Bronchial epithelial cell (primary cell): ENCODE data around the gene USP35. TPM values are rescaled to one million over a fixed set of nuclear protein-coding genes. Genes with fewer than 3 reads are reported as not detected.

Experiments
- DNase-seq: peaks from one replicate; pipeline ENCODE4 v3.0.0-alpha.2; 2010; ENCODE audit warnings: low read depth
- FAIRE-seq: peaks from 2 replicates; lab custom pipeline; 2011; peaks lifted over from hg19 to GRCh38; lab: Jason Lieb, UNC
- H3K27me3 ChIP-seq: 2 replicates; pipeline ENCODE4 v1.5.1; 2011; ENCODE audit warnings: low read length; ENCODE audit not compliant: control insufficient read depth, insufficient read depth
- H3K36me3 ChIP-seq: 2 replicates; pipeline ENCODE4 v1.5.1; 2011; ENCODE audit warnings: low read length; ENCODE audit not compliant: control insufficient read depth, insufficient read depth
- H3K4me3 ChIP-seq: 2 replicates; pipeline ENCODE4 v1.5.1; 2011; ENCODE audit warnings: mild to moderate bottlenecking, low read depth, low read length, control low read depth
- total RNA-seq: library from RNA; depleted of rRNA; stranded (reverse); fragments of >200 nt; gene quantifications from 2 replicates; pipeline ENCODE4 v1.2.1, GENCODE V29; 2014
- TF ChIP-seq, protein P1 (sequence below): IDR thresholded peaks from 2 replicates; pipeline ENCODE4 v1.5.1; 2011; ENCODE audit warnings: mild to moderate bottlenecking, moderate library complexity, low read length, control low read depth, inconsistent platforms; ENCODE audit not compliant: insufficient read depth, severe bottlenecking

USP35 gene
- total RNA-seq, 1 donor from 2014 or later = 3.7 TPM

DNA sequence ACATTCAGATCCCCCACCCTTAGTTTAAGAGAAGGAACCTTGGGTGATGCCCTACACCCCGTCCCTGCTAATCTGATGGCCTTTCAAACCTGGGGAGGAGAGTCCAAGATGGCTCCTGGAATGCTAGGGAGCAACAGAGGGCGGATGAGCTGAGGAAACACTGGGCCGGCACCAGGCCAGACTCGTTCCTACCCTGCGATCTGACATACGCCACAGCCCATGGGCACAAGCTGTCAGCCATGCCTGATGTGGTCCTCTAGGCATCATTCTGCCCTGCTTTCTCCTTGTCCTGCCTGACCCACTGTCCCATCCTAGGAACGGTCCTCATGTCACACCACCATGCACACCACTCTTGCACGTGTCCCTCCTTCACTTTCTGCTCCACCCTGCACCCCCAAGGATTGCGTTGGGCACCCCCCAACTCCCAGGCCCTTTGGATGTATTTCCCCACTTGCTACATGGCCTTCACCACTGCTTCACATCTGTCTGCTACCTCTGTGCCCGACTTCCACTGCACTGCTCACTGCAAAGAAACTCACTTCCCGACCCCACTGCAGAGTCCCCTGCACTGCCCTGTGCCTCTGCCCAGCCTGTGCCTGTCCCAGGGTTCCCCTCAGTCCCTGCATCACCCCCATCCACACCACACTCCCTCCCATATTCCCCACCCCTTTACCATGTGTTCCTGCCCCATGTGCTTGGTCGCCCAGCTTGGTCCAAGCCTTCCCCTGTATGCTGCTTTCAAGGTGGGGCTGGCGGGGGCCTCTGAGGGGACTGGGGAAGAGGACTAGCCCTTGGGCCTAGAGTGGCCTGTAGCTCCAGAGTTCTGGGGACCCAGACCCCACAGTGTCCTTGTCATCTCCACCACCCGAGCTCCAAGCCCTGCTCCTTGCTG is 29.2 kb downstream of the USP35 start:
- H3K4me3 ChIP-seq = no peak overlapping the region
- peaks cover 4% of the 10 kb centered on the region for H3K36me3 ChIP-seq
- H3K27me3 ChIP-seq = no peaks in the 10 kb centered on the region
- TF ChIP-seq, protein P1, sequence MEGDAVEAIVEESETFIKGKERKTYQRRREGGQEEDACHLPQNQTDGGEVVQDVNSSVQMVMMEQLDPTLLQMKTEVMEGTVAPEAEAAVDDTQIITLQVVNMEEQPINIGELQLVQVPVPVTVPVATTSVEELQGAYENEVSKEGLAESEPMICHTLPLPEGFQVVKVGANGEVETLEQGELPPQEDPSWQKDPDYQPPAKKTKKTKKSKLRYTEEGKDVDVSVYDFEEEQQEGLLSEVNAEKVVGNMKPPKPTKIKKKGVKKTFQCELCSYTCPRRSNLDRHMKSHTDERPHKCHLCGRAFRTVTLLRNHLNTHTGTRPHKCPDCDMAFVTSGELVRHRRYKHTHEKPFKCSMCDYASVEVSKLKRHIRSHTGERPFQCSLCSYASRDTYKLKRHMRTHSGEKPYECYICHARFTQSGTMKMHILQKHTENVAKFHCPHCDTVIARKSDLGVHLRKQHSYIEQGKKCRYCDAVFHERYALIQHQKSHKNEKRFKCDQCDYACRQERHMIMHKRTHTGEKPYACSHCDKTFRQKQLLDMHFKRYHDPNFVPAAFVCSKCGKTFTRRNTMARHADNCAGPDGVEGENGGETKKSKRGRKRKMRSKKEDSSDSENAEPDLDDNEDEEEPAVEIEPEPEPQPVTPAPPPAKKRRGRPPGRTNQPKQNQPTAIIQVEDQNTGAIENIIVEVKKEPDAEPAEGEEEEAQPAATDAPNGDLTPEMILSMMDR = no peak
- FAIRE-seq (no peak), DNase-seq (no peak)

GRCh38 chr11:78218707-78219492 is 30.2 kb downstream of the USP35 start:
- TF ChIP-seq, protein P1 = no peak
- Histone ChIP-seq H3K27me3 (no peaks in the 10 kb centered on the region), H3K4me3 (no peak overlapping the region), H3K36me3 (peaks cover 4% of the 10 kb centered on the region)
- DNase-seq = no peak
- no peak for FAIRE-seq

DNA sequence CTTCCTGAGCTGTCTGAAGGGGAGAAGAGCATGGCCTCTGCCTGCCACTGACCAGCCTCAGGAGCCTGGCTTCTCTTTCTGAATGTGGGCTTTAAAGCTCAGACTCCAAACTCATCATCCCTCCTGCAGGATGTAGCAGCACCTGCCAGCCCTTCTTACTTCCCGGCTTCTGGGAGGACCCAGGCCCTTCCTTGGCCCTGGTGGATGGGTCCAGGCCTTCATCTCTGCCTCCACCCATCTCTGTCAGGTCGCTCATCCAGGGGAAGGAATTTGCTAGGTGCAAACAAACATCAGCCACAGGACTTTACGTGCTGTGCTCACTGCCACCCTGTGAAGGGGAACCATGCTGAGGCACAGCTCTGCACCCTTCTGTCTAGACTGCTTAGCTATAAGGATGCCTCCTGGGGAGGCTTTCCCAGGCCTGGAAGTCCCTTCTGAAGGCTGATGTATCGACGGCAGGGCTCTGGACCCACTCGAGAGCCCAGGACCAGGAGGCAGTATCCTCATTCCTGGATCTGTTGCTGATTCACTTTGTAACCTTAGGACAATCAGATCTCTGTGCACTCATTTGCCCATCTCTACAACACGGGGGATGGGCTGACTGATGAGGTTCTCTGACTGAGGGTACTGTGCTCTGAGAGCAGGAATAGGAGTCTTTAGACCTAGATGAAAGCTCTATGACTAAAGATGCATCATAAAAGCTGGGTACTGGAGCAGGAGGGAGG is 30.9 kb downstream of the USP35 start:
- H3K4me3 ChIP-seq = no peak overlapping the region
- TF ChIP-seq, protein P1 = no peak
- H3K36me3 ChIP-seq = peaks cover 4% of the 10 kb centered on the region
- DNase-seq = no peak
- no peak for FAIRE-seq
- H3K27me3 ChIP-seq = no peaks in the 10 kb centered on the region

DNA sequence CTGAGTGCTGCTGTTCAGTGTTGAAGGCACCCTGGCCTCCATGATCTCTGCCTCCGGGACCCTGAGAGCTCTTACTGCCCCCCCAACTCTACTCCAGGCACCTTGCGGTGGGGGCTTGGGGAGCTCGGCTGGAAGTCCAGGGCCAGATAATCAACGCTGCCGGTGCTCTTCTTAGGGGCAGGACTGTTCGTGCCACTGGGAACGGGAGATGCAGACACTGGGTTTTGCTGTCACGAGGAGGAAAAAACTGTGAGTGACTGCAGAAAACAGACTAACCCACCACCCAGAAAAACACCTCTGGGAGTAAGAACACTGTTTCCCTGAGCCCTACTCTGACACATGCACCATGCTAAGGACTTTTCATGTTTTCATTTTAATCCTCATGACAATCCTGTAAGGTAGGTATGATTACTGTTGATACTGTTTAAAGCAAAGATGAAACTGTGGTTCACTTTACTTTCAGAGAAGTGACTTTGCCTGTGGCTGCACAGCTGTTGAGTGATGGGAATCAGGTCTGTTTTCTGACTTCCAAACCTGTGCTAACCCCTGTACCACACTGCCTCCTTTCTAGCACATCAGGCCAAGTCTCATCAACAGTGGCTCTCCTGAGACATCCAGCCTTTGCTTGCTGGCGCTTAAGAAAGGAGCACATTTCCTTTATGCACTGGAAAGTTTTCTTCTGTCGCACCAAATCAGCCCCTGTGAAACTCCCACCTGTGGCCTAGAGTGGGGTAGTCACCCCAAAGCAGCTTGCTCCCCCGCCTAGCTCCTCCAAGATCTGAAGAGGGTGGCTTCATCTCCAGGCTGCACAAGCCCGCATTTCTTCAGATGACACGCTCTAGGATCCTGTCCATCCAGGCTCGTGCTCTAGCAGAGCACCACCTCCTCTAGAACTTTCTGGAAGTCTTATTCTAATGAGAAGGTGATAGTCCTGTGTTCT is 31.8 kb downstream of the USP35 start:
- DNase-seq (no peak), FAIRE-seq (no peak)
- TF ChIP-seq, protein P1 = no peak
- Histone ChIP-seq H3K4me3 (no peak overlapping the region), H3K27me3 (no peaks in the 10 kb centered on the region), H3K36me3 (peaks cover 4% of the 10 kb centered on the region)
